ENCODE results near the gene OR5K4. TPM values are rescaled to one million over a fixed set of nuclear protein-coding genes. Genes with fewer than 3 reads are reported as not detected.

Gene OR5K4
- polyA plus RNA-seq, 1 of the 3 experiments (the other 2 are of a cell fraction) = not detected

GRCh38 chr3:98398513-98398912 is 44.9 kb downstream of the OR5K4 start:
- TF ChIP-seq CHD2 (IDR thresholded peaks at IDR 0.05; ENCODE audit: low read length, partially characterized antibody) = no peak
- no peak for TF ChIP-seq MXI1 (IDR thresholded peaks at IDR 0.05; ENCODE audit: low read depth, low read length)
- TF ChIP-seq IRF3 (IDR thresholded peaks at IDR 0.05; ENCODE audit: low read depth, low read length) = no peak
- TF ChIP-seq GATA2 (CRISPR knock-in tag; IDR thresholded peaks at IDR 0.05) = no peak
- TF ChIP-seq RAD21 (IDR thresholded peaks at IDR 0.05; ENCODE audit: low read length) = no peak
- TF ChIP-seq ZBTB33 (IDR thresholded peaks at IDR 0.05; ENCODE audit: borderline replicate concordance, low read depth) = no peak
- TF ChIP-seq EP300 (IDR thresholded peaks at IDR 0.05; ENCODE audit: borderline replicate concordance in 1 of 2, low read depth in 1 of 2, low read length in 1 of 2) = no peak
- no peak for TF ChIP-seq MAX (IDR thresholded peaks at IDR 0.05; ENCODE audit: low read depth)
- TF ChIP-seq USF2 (IDR thresholded peaks at IDR 0.05; ENCODE audit: borderline replicate concordance, low read depth, low read length) = no peak
- no peak for TF ChIP-seq PBX3 (IDR thresholded peaks at IDR 0.05)
- no peak for TF ChIP-seq REST (IDR thresholded peaks at IDR 0.05; ENCODE audit: low read depth, low read length)
- Histone ChIP-seq H3K9me3 (no peaks in the 10 kb centered on the region), H3K79me2 (ENCODE audit: insufficient read depth) (no peaks in the 10 kb centered on the region), H3K9ac (no peak overlapping the region), H3F3A (replicated peaks; ENCODE audit: insufficient read depth) (no peaks in the 10 kb centered on the region), H3K36me3 (replicated peaks in 1 of 2; ENCODE audit: control insufficient read depth in 1 of 2, insufficient read depth in 2 of 2, low read length in 1 of 2) (no peaks in the 10 kb centered on the region), H3K4me3 (ENCODE audit: low read depth in 2 of 2, low read length in 1 of 2) (no peak overlapping the region), H3K4me1 (ENCODE audit: control insufficient read depth in 1 of 2, insufficient read depth in 2 of 2, low read depth in 1 of 2, low read length in 1 of 2) (no peaks in the 10 kb centered on the region), H3K9me2 (no peaks in the 10 kb centered on the region), H4K20me1 (ENCODE audit: insufficient read depth) (no peaks in the 10 kb centered on the region), H3K27me3 (ENCODE audit: insufficient read depth) (no peaks in the 10 kb centered on the region), H2AFZ (ENCODE audit: low read depth) (no peak overlapping the region), H3K27ac (ENCODE audit: low read depth in 2 of 2, low read length in 1 of 2) (no peak overlapping the region), H3K4me2 (no peak overlapping the region)
- no peak for DNase-seq
- CTCF ChIA-PET = no interaction called here
- POLR2A ChIA-PET = no interaction called here

All from SK-N-SH (cell line).